ENCODE measurements around the gene C9orf152. TPM values are rescaled to one million over a fixed set of nuclear protein-coding genes. Genes with fewer than 3 reads are reported as not detected.

Gene C9orf152
- polyA plus RNA-seq, 2 donors, result 0.86 to 1.3 TPM

DNA sequence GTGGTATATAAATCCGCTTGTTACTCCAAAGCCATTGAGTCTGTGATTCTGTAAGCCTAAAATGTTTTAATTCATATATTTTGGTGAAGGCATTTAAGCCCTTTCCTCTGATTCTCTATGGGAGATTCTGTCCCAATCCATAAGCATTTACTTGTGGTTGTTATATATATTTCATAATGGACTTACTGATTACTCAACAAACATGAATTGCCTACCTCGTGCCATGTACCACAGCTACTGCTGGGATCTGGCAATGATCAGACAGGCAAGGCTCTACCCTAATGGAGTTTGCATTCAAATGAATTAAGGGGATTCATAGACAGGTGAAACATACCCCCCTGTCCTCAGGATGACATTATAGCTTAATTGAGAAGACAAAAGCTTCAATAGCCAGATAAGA, 54.5 kb downstream of the C9orf152 start:
- Histone ChIP-seq H3K36me3 (ENCODE audit: control insufficient read depth in 2 of 2, insufficient read depth in 2 of 2, low read length in 1 of 2) (no peaks in the 10 kb centered on the region), H3K4me1 (ENCODE audit: control insufficient read depth in 2 of 2, insufficient read depth in 2 of 2, low read length in 1 of 2) (peaks cover 0 to 2% of the 10 kb centered on the region in 2 donors), H3K27me3 (ENCODE audit: control insufficient read depth in 1 of 2, insufficient read depth in 2 of 2, low read length in 2 of 2) (no peaks in the 10 kb centered on the region), H3K4me3 (ENCODE audit: low read depth in 1 of 2, low read length in 2 of 2) (no peak overlapping the region), H3K27ac (ENCODE audit: low read depth in 2 of 2, low read length in 1 of 2) (no peak overlapping the region), H3K9me3 (ENCODE audit: control insufficient read depth in 2 of 2, insufficient read depth in 1 of 2, low read depth in 1 of 2, low read length in 1 of 2) (no peaks in the 10 kb centered on the region)
- WGBS, 2 donors, result 68 to 69% methylated on average over 2 of the region's 2 CpGs

DNA sequence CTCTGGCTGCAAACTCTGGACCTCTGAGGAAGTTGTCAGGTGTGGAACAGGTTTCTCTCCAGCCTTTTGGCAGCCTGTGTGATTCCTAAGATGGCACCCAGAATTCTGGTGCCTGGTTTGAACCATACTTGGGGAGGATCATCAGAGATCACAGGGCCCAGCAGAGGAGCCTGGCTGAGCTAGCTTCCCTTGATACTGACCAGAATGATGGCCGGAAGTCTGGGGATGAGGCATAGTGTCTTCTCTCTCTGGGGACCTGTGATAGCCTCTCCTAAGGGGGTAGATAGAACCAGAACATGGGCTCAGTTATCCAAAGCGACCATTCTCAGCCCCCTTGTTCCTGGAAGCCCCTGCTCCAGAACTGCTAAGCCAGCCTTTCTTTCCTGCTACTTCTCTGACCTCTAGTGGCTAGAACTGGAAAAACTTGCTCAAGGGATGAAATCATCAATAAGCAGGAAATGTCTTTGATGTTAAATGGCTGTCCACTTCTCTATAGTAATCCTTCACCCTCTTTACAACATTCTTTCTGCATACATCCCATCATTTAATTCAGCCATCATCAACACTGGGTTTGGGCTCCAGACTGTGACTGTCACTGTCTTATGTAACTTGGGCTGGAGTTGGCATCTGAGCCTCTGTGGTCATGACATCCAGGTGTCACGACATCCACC, 55.1 kb downstream of the C9orf152 start:
- Histone ChIP-seq H3K9me3 (ENCODE audit: control insufficient read depth in 2 of 2, insufficient read depth in 1 of 2, low read depth in 1 of 2, low read length in 1 of 2) (no peaks in the 10 kb centered on the region), H3K4me1 (ENCODE audit: control insufficient read depth in 2 of 2, insufficient read depth in 2 of 2, low read length in 1 of 2) (peaks cover 0 to 2% of the 10 kb centered on the region in 2 donors), H3K27ac (ENCODE audit: low read depth in 2 of 2, low read length in 1 of 2) (no peak overlapping the region), H3K36me3 (ENCODE audit: control insufficient read depth in 2 of 2, insufficient read depth in 2 of 2, low read length in 1 of 2) (no peaks in the 10 kb centered on the region), H3K27me3 (ENCODE audit: control insufficient read depth in 1 of 2, insufficient read depth in 2 of 2, low read length in 2 of 2) (no peaks in the 10 kb centered on the region), H3K4me3 (ENCODE audit: low read depth in 1 of 2, low read length in 2 of 2) (no peak overlapping the region)
- 58 to 60% methylated on average over 3 of the region's 3 CpGs for WGBS, 2 donors

Other genes starting within 250 kb of the C9orf152 start
- 1,000 to 10,000 TPM; 1,229 to 1,425 TPM for gene TXN, start 48.3 kb upstream of the C9orf152 start, polyA plus RNA-seq
- not detected for gene TXNDC8, start 129.7 kb upstream of the C9orf152 start, polyA plus RNA-seq